HFF-Myc (cell line): ENCODE results near the gene ADAP1.
"Not testable (repeated sequence)": the region's sequence is repeated elsewhere in the genome, so short reads cannot be mapped to it uniquely, and the experiment has no call there.

Experiments used
- DNase-seq: peaks from one replicate; pipeline ENCODE4 v3.0.0-alpha.2; 2011; ENCODE audit warnings: low read depth; ENCODE audit errors: extremely low read depth
- H3K4me3 ChIP-seq: replicated peaks from 2 replicates; pipeline ENCODE4 v1.5.1; 2011; ENCODE audit warnings: low read depth, mild to moderate bottlenecking, control low read depth, low read length
- TF ChIP-seq, protein P1 (sequence below): IDR thresholded peaks from 2 replicates; pipeline ENCODE4 v1.5.1; 2012; ENCODE audit warnings: mild to moderate bottlenecking, low read depth, low read length, control low read depth; ENCODE audit errors: missing control alignments

ADAP1 gene

DNA sequence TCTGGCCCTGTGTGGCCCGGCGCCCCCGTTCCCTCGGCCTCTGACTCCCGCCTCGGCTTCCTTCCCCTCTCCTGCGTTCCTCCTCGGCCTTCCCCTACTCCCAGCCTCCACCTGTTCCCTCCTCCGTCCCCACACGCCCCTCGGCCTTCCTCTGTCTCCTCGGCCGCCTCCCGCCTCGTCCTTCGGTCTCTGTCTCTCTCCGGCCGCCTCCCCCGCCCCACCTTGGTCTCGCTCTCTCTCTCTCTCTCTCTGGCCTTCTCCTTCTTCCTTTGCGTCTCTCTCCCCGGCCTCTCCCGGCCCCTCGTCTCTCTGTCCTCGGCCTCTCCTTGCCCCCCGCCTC is 77.5 kb downstream of the ADAP1 start:
- TF ChIP-seq, protein P1, sequence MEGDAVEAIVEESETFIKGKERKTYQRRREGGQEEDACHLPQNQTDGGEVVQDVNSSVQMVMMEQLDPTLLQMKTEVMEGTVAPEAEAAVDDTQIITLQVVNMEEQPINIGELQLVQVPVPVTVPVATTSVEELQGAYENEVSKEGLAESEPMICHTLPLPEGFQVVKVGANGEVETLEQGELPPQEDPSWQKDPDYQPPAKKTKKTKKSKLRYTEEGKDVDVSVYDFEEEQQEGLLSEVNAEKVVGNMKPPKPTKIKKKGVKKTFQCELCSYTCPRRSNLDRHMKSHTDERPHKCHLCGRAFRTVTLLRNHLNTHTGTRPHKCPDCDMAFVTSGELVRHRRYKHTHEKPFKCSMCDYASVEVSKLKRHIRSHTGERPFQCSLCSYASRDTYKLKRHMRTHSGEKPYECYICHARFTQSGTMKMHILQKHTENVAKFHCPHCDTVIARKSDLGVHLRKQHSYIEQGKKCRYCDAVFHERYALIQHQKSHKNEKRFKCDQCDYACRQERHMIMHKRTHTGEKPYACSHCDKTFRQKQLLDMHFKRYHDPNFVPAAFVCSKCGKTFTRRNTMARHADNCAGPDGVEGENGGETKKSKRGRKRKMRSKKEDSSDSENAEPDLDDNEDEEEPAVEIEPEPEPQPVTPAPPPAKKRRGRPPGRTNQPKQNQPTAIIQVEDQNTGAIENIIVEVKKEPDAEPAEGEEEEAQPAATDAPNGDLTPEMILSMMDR = no peak
- no peak for DNase-seq
- peak overlapping the region; percentile 78 for H3K4me3 ChIP-seq

- DNase-seq = peak; percentile 60
- TF ChIP-seq, protein P1 = no peak
- H3K4me3 ChIP-seq = peak within 1 kb of the TSS; percentile 78
Observed at GRCh38 chr7:876077-876971, 78.2 kb downstream of the ADAP1 start, which contains the start of gene GET4. GET4 (plus strand) TSS chr7:876554; CDS start chr7:876646, 92 bp downstream.

DNA sequence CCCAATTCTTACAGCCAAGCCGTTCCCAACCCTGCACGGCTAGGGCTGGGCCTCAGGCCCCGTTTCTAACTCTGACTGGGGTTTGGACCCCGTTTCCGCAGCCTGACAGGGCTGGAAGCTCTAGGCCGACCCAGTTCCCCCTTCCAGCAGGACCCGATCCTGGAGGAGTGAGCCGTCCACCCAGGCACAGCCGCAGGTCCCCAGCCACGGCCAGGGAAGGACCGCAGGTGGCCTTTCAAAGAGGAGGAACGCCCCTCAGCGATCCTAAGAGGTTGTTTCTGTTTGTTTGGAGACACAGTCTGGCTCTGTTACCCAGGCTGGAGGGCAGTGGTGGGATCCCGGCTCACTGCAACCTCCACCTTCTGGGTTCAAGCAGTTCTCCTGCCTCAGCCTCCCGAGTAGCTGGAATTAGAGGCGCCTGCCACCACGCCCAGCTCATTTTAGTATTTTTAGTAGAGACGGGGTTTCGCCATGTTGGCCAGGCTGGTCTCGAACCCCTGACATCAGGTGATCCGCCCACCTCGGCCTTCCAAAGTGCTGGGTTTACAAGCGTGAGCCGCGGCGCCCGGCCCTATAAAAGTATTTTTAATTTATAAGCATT is 78.9 kb downstream of the ADAP1 start:
- DNase-seq = no peak
- no peak overlapping the region for H3K4me3 ChIP-seq
- TF ChIP-seq, protein P1 = no peak

DNA sequence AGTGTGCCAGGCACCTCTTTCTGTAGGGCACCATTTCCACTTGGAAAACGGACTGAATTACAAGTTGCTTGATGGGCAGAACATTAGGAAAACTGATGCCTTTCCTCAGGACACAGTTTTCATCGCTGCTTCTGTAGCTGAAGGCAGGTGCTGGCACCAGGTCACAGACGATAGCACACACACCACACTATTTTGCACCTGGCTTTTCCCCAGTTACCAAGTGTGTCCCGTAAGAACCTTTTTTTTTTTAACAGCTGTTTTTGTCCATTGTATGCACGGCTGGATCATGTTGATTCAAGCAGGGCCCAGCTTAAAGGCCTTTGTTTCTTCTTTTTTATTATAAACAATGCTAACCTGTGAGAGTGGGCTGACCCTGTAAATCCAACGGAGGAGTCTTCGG is 79.4 kb downstream of the ADAP1 start:
- H3K4me3 ChIP-seq = no peak overlapping the region
- no peak for DNase-seq

DNA sequence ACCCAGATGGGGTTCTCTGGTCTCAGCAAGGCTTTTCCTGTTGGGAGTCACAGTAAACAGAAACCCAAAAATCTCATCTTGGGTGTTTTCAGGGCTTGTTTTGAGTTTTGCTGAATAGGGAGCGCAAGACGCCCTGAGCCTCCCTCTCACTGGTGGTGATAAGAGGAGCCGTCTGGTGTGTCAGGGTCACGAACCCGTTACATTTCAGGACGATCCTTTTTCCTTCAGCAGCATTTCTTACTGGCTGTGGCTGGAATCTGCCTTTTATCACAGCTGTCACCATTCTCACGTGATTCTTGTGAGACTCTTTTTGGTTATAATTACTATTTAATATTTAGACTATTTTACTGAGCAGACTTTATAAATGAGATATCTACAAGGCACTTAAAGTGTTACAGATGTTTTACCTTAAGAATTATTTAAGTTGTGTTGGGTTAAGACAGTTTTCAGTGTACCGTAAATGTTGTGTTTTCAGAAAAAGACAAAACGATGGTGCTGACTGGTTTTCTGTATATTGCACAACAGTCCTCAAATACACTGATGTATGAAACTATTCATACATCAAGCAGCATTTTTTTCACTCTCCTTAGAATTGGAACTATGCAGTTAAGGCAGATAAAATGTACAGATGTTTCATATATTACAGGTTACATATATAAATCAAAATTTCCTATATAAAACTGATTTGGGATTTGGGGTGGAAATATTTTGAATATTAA is 80.3 kb downstream of the ADAP1 start:
- DNase-seq = no peak
- no peak overlapping the region for H3K4me3 ChIP-seq
- TF ChIP-seq, protein P1 = no peak

More for the DNA sequence above, 79.4 kb downstream of the ADAP1 start:
- TF ChIP-seq, protein P1 = no peak

- H3K4me3 ChIP-seq = no peak overlapping the region
- TF ChIP-seq, protein P1 = peak; percentile 91
- peak; percentile 63 for DNase-seq
Observed at GRCh38 chr7:873367-874002, 81.0 kb downstream of the ADAP1 start.

DNA sequence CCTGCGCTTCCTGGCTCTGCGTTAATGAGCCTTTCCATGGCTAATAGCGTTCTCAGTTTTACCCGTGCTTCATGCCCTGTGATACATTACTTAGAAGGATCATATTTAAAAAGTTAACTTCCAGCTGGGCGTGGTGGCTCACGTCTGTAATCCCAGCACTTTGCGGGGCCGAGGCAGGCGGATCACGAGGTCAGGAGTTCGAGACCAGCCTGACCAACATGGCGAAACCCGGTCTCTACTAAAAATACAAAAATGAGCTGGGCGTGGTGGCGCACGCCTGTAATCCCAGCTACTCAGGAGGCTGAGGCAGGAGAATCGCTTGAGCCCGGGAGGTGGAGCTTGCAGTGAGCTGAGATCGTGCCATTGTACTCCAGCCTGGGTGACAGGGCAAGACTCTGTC is 81.8 kb downstream of the ADAP1 start:
- not testable (repeated sequence) for H3K4me3 ChIP-seq, DNase-seq
